ENCODE results near the gene ZRANB3.

GRCh38 chr2:135411646-135412045 is 119.4 kb downstream of the ZRANB3 start:
- TF ChIP-seq, protein P1, sequence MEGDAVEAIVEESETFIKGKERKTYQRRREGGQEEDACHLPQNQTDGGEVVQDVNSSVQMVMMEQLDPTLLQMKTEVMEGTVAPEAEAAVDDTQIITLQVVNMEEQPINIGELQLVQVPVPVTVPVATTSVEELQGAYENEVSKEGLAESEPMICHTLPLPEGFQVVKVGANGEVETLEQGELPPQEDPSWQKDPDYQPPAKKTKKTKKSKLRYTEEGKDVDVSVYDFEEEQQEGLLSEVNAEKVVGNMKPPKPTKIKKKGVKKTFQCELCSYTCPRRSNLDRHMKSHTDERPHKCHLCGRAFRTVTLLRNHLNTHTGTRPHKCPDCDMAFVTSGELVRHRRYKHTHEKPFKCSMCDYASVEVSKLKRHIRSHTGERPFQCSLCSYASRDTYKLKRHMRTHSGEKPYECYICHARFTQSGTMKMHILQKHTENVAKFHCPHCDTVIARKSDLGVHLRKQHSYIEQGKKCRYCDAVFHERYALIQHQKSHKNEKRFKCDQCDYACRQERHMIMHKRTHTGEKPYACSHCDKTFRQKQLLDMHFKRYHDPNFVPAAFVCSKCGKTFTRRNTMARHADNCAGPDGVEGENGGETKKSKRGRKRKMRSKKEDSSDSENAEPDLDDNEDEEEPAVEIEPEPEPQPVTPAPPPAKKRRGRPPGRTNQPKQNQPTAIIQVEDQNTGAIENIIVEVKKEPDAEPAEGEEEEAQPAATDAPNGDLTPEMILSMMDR (IDR thresholded peaks at IDR 0.05): no peak
- no peak for TF ChIP-seq SP1 (CRISPR knock-in tag; conservative IDR thresholded peaks at IDR 0.05)
- TF ChIP-seq, protein P2, sequence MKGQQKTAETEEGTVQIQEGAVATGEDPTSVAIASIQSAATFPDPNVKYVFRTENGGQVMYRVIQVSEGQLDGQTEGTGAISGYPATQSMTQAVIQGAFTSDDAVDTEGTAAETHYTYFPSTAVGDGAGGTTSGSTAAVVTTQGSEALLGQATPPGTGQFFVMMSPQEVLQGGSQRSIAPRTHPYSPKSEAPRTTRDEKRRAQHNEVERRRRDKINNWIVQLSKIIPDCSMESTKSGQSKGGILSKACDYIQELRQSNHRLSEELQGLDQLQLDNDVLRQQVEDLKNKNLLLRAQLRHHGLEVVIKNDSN (CRISPR knock-in tag; IDR thresholded peaks at IDR 0.05): no peak
- TF ChIP-seq MAX (CRISPR knock-in tag; IDR thresholded peaks at IDR 0.05): no peak
- no peak for TF ChIP-seq PRDM15 (CRISPR knock-in tag; IDR thresholded peaks at IDR 0.05)
- TF ChIP-seq ZBTB43 (CRISPR knock-in tag; IDR thresholded peaks at IDR 0.05): no peak
- TF ChIP-seq, protein P3, sequence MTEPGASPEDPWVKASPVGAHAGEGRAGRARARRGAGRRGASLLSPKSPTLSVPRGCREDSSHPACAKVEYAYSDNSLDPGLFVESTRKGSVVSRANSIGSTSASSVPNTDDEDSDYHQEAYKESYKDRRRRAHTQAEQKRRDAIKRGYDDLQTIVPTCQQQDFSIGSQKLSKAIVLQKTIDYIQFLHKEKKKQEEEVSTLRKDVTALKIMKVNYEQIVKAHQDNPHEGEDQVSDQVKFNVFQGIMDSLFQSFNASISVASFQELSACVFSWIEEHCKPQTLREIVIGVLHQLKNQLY (CRISPR knock-in tag; IDR thresholded peaks at IDR 0.05): no peak
- TF ChIP-seq KAT7 (CRISPR knock-in tag; IDR thresholded peaks at IDR 0.05; ENCODE audit: borderline replicate concordance): no peak
